HG02884 (cell line): Measurements from ENCODE around the gene PHGDH.
"Not testable (repeated sequence)": the region's sequence is repeated elsewhere in the genome, so short reads cannot be mapped to it uniquely, and the experiment has no call there.

ENCODE experiments used
- ATAC-seq: cut with Tn5 transposase; IDR thresholded peaks from one replicate; pipeline ENCODE4 v1.9.1; 2021; ENCODE audit warnings: mild to moderate bottlenecking, moderate library complexity; ENCODE audit not compliant: unreplicated experiment

Gene PHGDH

GRCh38 chr1:119786046-119786445 lies 74.3 kb downstream of the PHGDH start:
- ATAC-seq = not testable (repeated sequence)

GRCh38 chr1:119786473-119787050 lies 74.8 kb downstream of the PHGDH start:
- ATAC-seq = not testable (repeated sequence)

- no peak for ATAC-seq
Measured at GRCh38 chr1:119787776-119788175, 76.0 kb downstream of the PHGDH start.

GRCh38 chr1:119790451-119791198 lies 78.9 kb downstream of the PHGDH start:
- no peak for ATAC-seq

GRCh38 chr1:119791377-119791776 lies 79.6 kb downstream of the PHGDH start:
- ATAC-seq = no peak
